ENCODE results near the gene RNF130. TPM values are rescaled to one million over a fixed set of nuclear protein-coding genes. Genes with fewer than 3 reads are reported as not detected.

The RNF130 gene
- total and polyA plus RNA-seq, 4 donors: 71.7 to 95.8 (median 77.1) TPM

GRCh38 chr5:180072556-180072955, 997 bp upstream of the RNF130 start:
- Histone ChIP-seq H3K36me3 (ENCODE audit: control insufficient read depth in 1 of 2, insufficient read depth in 2 of 2, low read length in 1 of 2) (no peaks in the 10 kb centered on the region), H3K27ac (ENCODE audit: low read depth in 1 of 2, low read length in 2 of 2) (no peak overlapping the region), H3K27me3 (ENCODE audit: control insufficient read depth in 1 of 2, insufficient read depth in 2 of 2, low read length in 1 of 2) (no peaks in the 10 kb centered on the region), H3K4me1 (ENCODE audit: control insufficient read depth in 1 of 2, insufficient read depth in 2 of 2, low read length in 2 of 2) (no peaks in the 10 kb centered on the region), H3K4me3 (ENCODE audit: low read length in 2 of 2) (no peak overlapping the region), H3K9me3 (ENCODE audit: control insufficient read depth, low read length) (no peaks in the 10 kb centered on the region)
- DNase-seq (no peak), ATAC-seq (ENCODE audit: low FRiP score) (no peak)
- intact Hi-C loops (cut with DNase I): loop anchor here in 1 of 2 donors (5.0 to 10.0 kb wide), 2 partner anchors 165 to 518 kb away; partner anchors contain the start of genes RUFY1 and TBC1D9B
- 76 to 80% methylated on average over 25 of the region's 25 CpGs for WGBS, 2 donors

GRCh38 chr5:180072256-180072548, 643 bp upstream of the RNF130 start:
- intact Hi-C loops (cut with DNase I): loop anchor here in 1 of 2 donors (5.0 to 10.0 kb wide), 2 partner anchors 165 to 517 kb away; partner anchors contain the start of genes RUFY1 and TBC1D9B
- Histone ChIP-seq H3K36me3 (ENCODE audit: control insufficient read depth in 1 of 2, insufficient read depth in 2 of 2, low read length in 1 of 2) (no peaks in the 10 kb centered on the region), H3K27me3 (ENCODE audit: control insufficient read depth in 1 of 2, insufficient read depth in 2 of 2, low read length in 1 of 2) (no peaks in the 10 kb centered on the region), H3K9me3 (ENCODE audit: control insufficient read depth, low read length) (no peaks in the 10 kb centered on the region), H3K4me3 (ENCODE audit: low read length in 2 of 2) (no peak overlapping the region), H3K4me1 (ENCODE audit: control insufficient read depth in 1 of 2, insufficient read depth in 2 of 2, low read length in 2 of 2) (no peaks in the 10 kb centered on the region), H3K27ac (ENCODE audit: low read depth in 1 of 2, low read length in 2 of 2) (no peak overlapping the region)
- DNase-seq (no peak), ATAC-seq (ENCODE audit: low FRiP score) (no peak)
- 12 to 14% methylated on average over 14 of the region's 14 CpGs for WGBS, 2 donors

- peak; percentile 69 to 87 for DNase-seq
- intact Hi-C loops (cut with DNase I): loop anchor here in 1 of 2 donors (5.0 to 10.0 kb wide), 2 partner anchors 164 to 516 kb away; partner anchors contain the start of genes RUFY1 and TBC1D9B
These were observed 616 bp downstream of the RNF130 start for GRCh38 chr5:180070756-180071530.

GRCh38 chr5:180069589-180070247, 1.8 kb downstream of the RNF130 start:
- WGBS, 2 donors: 85 to 91% methylated on average over 9 of the region's 9 CpGs

More at GRCh38 chr5:180070756-180071530, 616 bp downstream of the RNF130 start:
- H3K4me3 ChIP-seq (ENCODE audit: low read length in 2 of 2): peak overlapping the region; percentile 77 to 91
- peak overlapping the region in 1 of 2 donors; percentile 73 for H3K27ac ChIP-seq (ENCODE audit: low read depth in 1 of 2, low read length in 2 of 2)
- no peaks in the 10 kb centered on the region for H3K36me3 ChIP-seq (ENCODE audit: control insufficient read depth in 1 of 2, insufficient read depth in 2 of 2, low read length in 1 of 2)
- H3K27me3 ChIP-seq (ENCODE audit: control insufficient read depth in 1 of 2, insufficient read depth in 2 of 2, low read length in 1 of 2): no peaks in the 10 kb centered on the region
- no peaks in the 10 kb centered on the region for H3K4me1 ChIP-seq (ENCODE audit: control insufficient read depth in 1 of 2, insufficient read depth in 2 of 2, low read length in 2 of 2)
- no peaks in the 10 kb centered on the region for H3K9me3 ChIP-seq (ENCODE audit: control insufficient read depth, low read length)
- 1% methylated on average over 46 to 48 of the region's 48 CpGs for WGBS, 2 donors
- peak; percentile 44 for ATAC-seq (ENCODE audit: low FRiP score)

GRCh38 chr5:180068519-180069090, 3.0 kb downstream of the RNF130 start:
- ATAC-seq (ENCODE audit: low FRiP score) (no peak), DNase-seq (no peak)
- Histone ChIP-seq H3K9me3 (ENCODE audit: control insufficient read depth, low read length) (no peaks in the 10 kb centered on the region), H3K27me3 (ENCODE audit: control insufficient read depth in 1 of 2, insufficient read depth in 2 of 2, low read length in 1 of 2) (no peaks in the 10 kb centered on the region), H3K36me3 (ENCODE audit: control insufficient read depth in 1 of 2, insufficient read depth in 2 of 2, low read length in 1 of 2) (no peaks in the 10 kb centered on the region), H3K4me3 (ENCODE audit: low read length in 2 of 2) (no peak overlapping the region), H3K27ac (ENCODE audit: low read depth in 1 of 2, low read length in 2 of 2) (no peak overlapping the region), H3K4me1 (ENCODE audit: control insufficient read depth in 1 of 2, insufficient read depth in 2 of 2, low read length in 2 of 2) (no peaks in the 10 kb centered on the region)
- WGBS, 2 donors: 78 to 79% methylated on average over 6 of the region's 6 CpGs
- intact Hi-C loops (cut with DNase I): no loop called here

More at GRCh38 chr5:180069589-180070247, 1.8 kb downstream of the RNF130 start:
- DNase-seq (peak in 1 of 2 donors; percentile 78), ATAC-seq (ENCODE audit: low FRiP score) (no peak)
- Histone ChIP-seq H3K27me3 (ENCODE audit: control insufficient read depth in 1 of 2, insufficient read depth in 2 of 2, low read length in 1 of 2) (no peaks in the 10 kb centered on the region), H3K36me3 (ENCODE audit: control insufficient read depth in 1 of 2, insufficient read depth in 2 of 2, low read length in 1 of 2) (no peaks in the 10 kb centered on the region), H3K27ac (ENCODE audit: low read depth in 1 of 2, low read length in 2 of 2) (no peak overlapping the region), H3K9me3 (ENCODE audit: control insufficient read depth, low read length) (no peaks in the 10 kb centered on the region), H3K4me3 (ENCODE audit: low read length in 2 of 2) (peak overlapping the region in 1 of 2 donors; percentile 77), H3K4me1 (ENCODE audit: control insufficient read depth in 1 of 2, insufficient read depth in 2 of 2, low read length in 2 of 2) (no peaks in the 10 kb centered on the region)
- intact Hi-C loops (cut with DNase I): loop anchor here in 1 of 2 donors (5.0 to 10.0 kb wide), 2 partner anchors 162 to 515 kb away; partner anchors contain the start of genes RUFY1 and TBC1D9B

GRCh38 chr5:180067986-180068385, 3.6 kb downstream of the RNF130 start:
- 69 to 86% methylated on average over 4 of the region's 4 CpGs for WGBS, 2 donors
- no peak for ATAC-seq (ENCODE audit: low FRiP score)
- Histone ChIP-seq H3K36me3 (ENCODE audit: control insufficient read depth in 1 of 2, insufficient read depth in 2 of 2, low read length in 1 of 2) (no peaks in the 10 kb centered on the region), H3K4me1 (ENCODE audit: control insufficient read depth in 1 of 2, insufficient read depth in 2 of 2, low read length in 2 of 2) (no peaks in the 10 kb centered on the region), H3K27me3 (ENCODE audit: control insufficient read depth in 1 of 2, insufficient read depth in 2 of 2, low read length in 1 of 2) (no peaks in the 10 kb centered on the region), H3K4me3 (ENCODE audit: low read length in 2 of 2) (no peak overlapping the region), H3K27ac (ENCODE audit: low read depth in 1 of 2, low read length in 2 of 2) (no peak overlapping the region), H3K9me3 (ENCODE audit: control insufficient read depth, low read length) (no peaks in the 10 kb centered on the region)
- no peak for DNase-seq
- intact Hi-C loops (cut with DNase I): no loop called here

GRCh38 chr5:180060192-180060591, 11.4 kb downstream of the RNF130 start:
- Histone ChIP-seq H3K4me3 (ENCODE audit: low read length in 2 of 2) (no peak overlapping the region), H3K9me3 (ENCODE audit: control insufficient read depth, low read length) (no peaks in the 10 kb centered on the region), H3K27me3 (ENCODE audit: control insufficient read depth in 1 of 2, insufficient read depth in 2 of 2, low read length in 1 of 2) (no peaks in the 10 kb centered on the region), H3K4me1 (ENCODE audit: control insufficient read depth in 1 of 2, insufficient read depth in 2 of 2, low read length in 2 of 2) (no peaks in the 10 kb centered on the region), H3K27ac (ENCODE audit: low read depth in 1 of 2, low read length in 2 of 2) (no peak overlapping the region), H3K36me3 (ENCODE audit: control insufficient read depth in 1 of 2, insufficient read depth in 2 of 2, low read length in 1 of 2) (no peaks in the 10 kb centered on the region)
- intact Hi-C loops (cut with DNase I): no loop called here
- ATAC-seq (ENCODE audit: low FRiP score) (no peak), DNase-seq (no peak)
- WGBS, 2 donors: 89 to 95% methylated on average over 7 of the region's 7 CpGs

- Histone ChIP-seq H3K9me3 (ENCODE audit: control insufficient read depth, low read length) (no peaks in the 10 kb centered on the region), H3K4me3 (ENCODE audit: low read length in 2 of 2) (no peak overlapping the region), H3K4me1 (ENCODE audit: control insufficient read depth in 1 of 2, insufficient read depth in 2 of 2, low read length in 2 of 2) (no peaks in the 10 kb centered on the region), H3K27ac (ENCODE audit: low read depth in 1 of 2, low read length in 2 of 2) (no peak overlapping the region), H3K27me3 (ENCODE audit: control insufficient read depth in 1 of 2, insufficient read depth in 2 of 2, low read length in 1 of 2) (no peaks in the 10 kb centered on the region), H3K36me3 (ENCODE audit: control insufficient read depth in 1 of 2, insufficient read depth in 2 of 2, low read length in 1 of 2) (no peaks in the 10 kb centered on the region)
- intact Hi-C loops (cut with DNase I): no loop called here
- ATAC-seq (ENCODE audit: low FRiP score) (no peak), DNase-seq (no peak)
- WGBS, 2 donors: 89 to 92% methylated on average over 6 of the region's 6 CpGs
These were observed 12.2 kb downstream of the RNF130 start for GRCh38 chr5:180059326-180059725.
